Erythroblast (primary cell): ENCODE measurements around the gene MED27.

Source experiments
- GATA1 ChIP-seq: IDR thresholded peaks from 2 replicates; pipeline ENCODE4 v1.6.1; 2011; ENCODE audit warnings: low read depth, mild to moderate bottlenecking, control low read depth, low read length, moderate library complexity
- POLR2A ChIP-seq: IDR thresholded peaks from 2 replicates; pipeline ENCODE4 v1.6.1; 2011; ENCODE audit warnings: mild to moderate bottlenecking, low read length

- TF ChIP-seq POLR2A (no peak), GATA1 (no peak)
These were observed 215.1 kb downstream of the MED27 start for GRCh38 chr9:131864531-131864930.
